Mucosa of stomach (tissue), 1 donor: ENCODE data around the gene PTPRM.

Source experiments
- H3K27me3 ChIP-seq: one replicate; pipeline ENCODE4 v1.7.0; 2013; ENCODE audit warnings: mild to moderate bottlenecking, low read length; ENCODE audit not compliant: control insufficient read depth, insufficient read depth
- H3K36me3 ChIP-seq: one replicate; pipeline ENCODE4 v1.7.0; 2013; ENCODE audit warnings: low read length; ENCODE audit not compliant: control insufficient read depth, insufficient read depth
- H3K4me1 ChIP-seq: one replicate; pipeline ENCODE4 v1.7.0; 2013; ENCODE audit warnings: mild to moderate bottlenecking, low read length; ENCODE audit not compliant: control insufficient read depth, insufficient read depth
- H3K4me3 ChIP-seq: one replicate; pipeline ENCODE4 v1.7.0; 2013; ENCODE audit warnings: low read length
- H3K9ac ChIP-seq: one replicate; pipeline ENCODE4 v1.7.0; 2013; ENCODE audit warnings: mild to moderate bottlenecking, low read length, moderate library complexity
- H3K9me3 ChIP-seq: one replicate; pipeline ENCODE4 v1.7.0; 2013; ENCODE audit warnings: mild to moderate bottlenecking, low read length, moderate library complexity; ENCODE audit not compliant: control insufficient read depth
- donor health status: Pancreatic carcinoma.

Gene PTPRM

DNA sequence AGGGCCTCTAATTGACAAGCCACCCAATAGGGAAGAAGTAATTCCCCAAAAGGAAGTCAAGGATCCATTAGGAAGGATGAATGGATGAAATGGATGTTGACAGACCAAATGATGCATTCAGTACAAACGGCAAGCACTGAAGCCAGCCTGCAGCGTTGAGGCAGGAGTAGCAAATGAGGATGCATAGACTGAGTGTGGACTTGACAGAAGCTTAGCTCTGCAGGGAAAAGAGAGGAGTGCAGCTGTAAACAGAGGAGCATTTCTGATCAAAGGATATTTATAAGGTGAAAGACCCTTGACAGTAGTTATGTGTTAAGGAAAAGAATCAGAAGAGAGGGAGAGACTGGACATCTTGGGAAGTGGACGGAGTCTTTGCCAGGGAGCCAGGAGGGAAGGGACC, 788.9 kb downstream of the PTPRM start:
- Histone ChIP-seq H3K36me3 (no peaks in the 10 kb centered on the region), H3K4me1 (no peaks in the 10 kb centered on the region), H3K27me3 (peaks cover 3% of the 10 kb centered on the region), H3K4me3 (no peak overlapping the region), H3K9me3 (no peaks in the 10 kb centered on the region), H3K9ac (no peak overlapping the region)

GRCh38 chr18:8357320-8357719, 790.2 kb downstream of the PTPRM start:
- Histone ChIP-seq H3K27me3 (peaks cover 3% of the 10 kb centered on the region), H3K4me3 (no peak overlapping the region), H3K4me1 (no peaks in the 10 kb centered on the region), H3K36me3 (no peaks in the 10 kb centered on the region), H3K9me3 (no peaks in the 10 kb centered on the region), H3K9ac (no peak overlapping the region)

DNA sequence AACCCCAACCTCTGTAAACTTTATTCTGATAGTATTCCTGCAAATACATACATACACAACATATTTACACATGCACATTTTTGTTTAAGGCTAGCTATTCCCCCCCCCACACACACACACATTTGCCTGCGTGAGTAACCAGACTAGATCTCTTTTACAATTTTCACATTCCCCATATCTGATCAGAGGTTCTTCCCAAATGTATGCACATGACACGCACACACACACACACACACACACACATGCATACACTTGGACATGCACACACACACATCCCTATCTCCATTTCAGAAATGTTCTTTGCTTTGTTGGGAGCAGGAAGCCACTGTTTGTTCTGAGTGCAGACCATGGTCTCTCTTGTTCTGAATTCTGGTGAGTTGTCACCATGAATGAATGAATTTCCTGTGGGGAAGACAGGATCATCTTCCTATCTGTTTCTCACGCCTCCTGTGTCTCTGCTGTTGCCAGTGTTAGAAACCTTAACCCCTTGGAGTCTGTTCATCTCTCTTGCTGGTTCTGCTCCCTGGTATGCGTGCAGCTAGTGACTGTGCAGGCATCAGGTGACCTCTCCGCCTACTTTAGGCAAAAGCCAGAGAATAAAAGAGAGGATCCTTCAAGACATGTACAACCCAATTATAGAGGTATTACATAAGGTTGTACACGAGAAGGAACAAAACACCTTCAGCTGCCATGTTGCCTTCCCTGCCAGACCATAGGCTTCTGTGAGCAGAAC, 791.1 kb downstream of the PTPRM start:
- no peaks in the 10 kb centered on the region for H3K4me1 ChIP-seq
- H3K9me3 ChIP-seq, result no peaks in the 10 kb centered on the region
- peaks cover 3% of the 10 kb centered on the region for H3K27me3 ChIP-seq
- no peaks in the 10 kb centered on the region for H3K36me3 ChIP-seq
- H3K9ac ChIP-seq, result no peak overlapping the region
- no peak overlapping the region for H3K4me3 ChIP-seq

- H3K9me3 ChIP-seq, result no peaks in the 10 kb centered on the region
- no peak overlapping the region for H3K9ac ChIP-seq
- H3K36me3 ChIP-seq, result no peaks in the 10 kb centered on the region
- no peaks in the 10 kb centered on the region for H3K4me1 ChIP-seq
- peaks cover 3% of the 10 kb centered on the region for H3K27me3 ChIP-seq
- no peak overlapping the region for H3K4me3 ChIP-seq
These were observed 792.0 kb downstream of the PTPRM start for GRCh38 chr18:8359076-8359475.

DNA sequence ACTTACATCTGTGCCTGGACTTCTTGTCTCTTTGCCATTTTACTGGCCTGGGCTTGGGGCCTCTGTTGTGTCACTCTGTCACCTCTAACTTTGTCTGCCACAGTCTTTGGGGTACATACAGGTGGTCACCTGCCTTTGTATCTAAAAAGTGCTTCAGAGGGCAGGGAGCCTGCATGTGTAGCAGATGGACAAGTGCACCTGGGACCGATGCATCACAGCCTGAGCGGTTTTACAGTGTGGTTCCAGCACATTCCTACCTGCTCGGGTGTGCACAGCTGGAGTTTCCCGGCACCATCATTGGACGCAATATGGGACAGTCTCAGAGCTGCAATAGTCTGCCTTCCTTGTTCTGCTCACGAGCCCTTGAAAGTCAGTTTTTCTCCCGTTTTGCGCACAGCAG, 792.4 kb downstream of the PTPRM start:
- H3K4me1 ChIP-seq, result no peaks in the 10 kb centered on the region
- no peak overlapping the region for H3K9ac ChIP-seq
- H3K27me3 ChIP-seq, result peaks cover 3% of the 10 kb centered on the region
- no peaks in the 10 kb centered on the region for H3K9me3 ChIP-seq
- H3K4me3 ChIP-seq, result no peak overlapping the region
- H3K36me3 ChIP-seq, result no peaks in the 10 kb centered on the region

- Histone ChIP-seq H3K27me3 (peaks cover 6% of the 10 kb centered on the region), H3K9me3 (no peaks in the 10 kb centered on the region), H3K9ac (no peak overlapping the region), H3K4me1 (no peaks in the 10 kb centered on the region), H3K36me3 (no peaks in the 10 kb centered on the region), H3K4me3 (no peak overlapping the region)
These were observed 794.9 kb downstream of the PTPRM start for GRCh38 chr18:8361941-8362471.

GRCh38 chr18:8362863-8363262, 795.7 kb downstream of the PTPRM start:
- H3K27me3 ChIP-seq, result peaks cover 6% of the 10 kb centered on the region
- no peaks in the 10 kb centered on the region for H3K4me1 ChIP-seq
- no peak overlapping the region for H3K4me3 ChIP-seq
- H3K9me3 ChIP-seq, result no peaks in the 10 kb centered on the region
- no peaks in the 10 kb centered on the region for H3K36me3 ChIP-seq
- no peak overlapping the region for H3K9ac ChIP-seq

DNA sequence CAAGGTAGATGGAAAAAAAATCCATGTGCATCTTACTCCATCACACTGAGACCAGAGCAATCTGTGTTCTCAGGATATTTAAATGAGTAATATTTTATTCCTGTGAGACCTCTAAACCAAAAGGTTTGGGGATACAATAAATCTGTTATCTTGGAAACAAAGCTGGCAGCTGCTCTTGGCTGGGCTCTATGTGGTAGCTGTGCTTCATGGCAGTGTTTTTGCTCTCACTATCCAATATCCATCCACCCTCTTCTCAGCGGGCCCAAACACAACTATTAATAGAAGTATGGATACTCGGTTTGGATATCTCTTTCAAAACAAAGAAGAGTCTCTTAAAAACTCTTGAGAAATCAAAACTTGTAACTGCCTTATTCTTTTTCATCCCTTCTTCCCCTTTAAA, 797.3 kb downstream of the PTPRM start:
- Histone ChIP-seq H3K4me3 (no peak overlapping the region), H3K9ac (no peak overlapping the region), H3K4me1 (no peaks in the 10 kb centered on the region), H3K36me3 (no peaks in the 10 kb centered on the region), H3K9me3 (no peaks in the 10 kb centered on the region), H3K27me3 (peaks cover 6% of the 10 kb centered on the region)

GRCh38 chr18:8365006-8365405, 797.9 kb downstream of the PTPRM start:
- Histone ChIP-seq H3K9ac (no peak overlapping the region), H3K4me3 (no peak overlapping the region), H3K27me3 (peaks cover 6% of the 10 kb centered on the region), H3K9me3 (no peaks in the 10 kb centered on the region), H3K36me3 (no peaks in the 10 kb centered on the region), H3K4me1 (no peaks in the 10 kb centered on the region)

DNA sequence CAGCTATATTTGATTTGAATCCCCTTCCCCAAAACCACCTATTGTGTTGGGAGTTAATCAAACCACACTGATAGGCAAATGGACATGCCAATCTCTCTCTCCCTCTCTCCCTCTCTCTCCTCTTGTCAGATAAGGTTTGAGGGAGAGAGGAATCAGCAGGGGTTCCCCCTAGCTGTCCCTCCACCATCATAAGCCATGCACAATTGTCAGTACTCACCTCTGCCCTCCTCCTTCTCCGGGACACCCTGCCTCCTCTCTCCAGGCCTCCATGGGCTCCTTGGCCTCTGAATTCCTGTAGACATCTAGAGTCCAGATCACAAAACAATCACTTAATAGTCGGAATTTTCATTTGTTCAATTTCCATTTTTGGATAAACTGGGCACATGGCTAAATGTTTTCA, 798.4 kb downstream of the PTPRM start:
- Histone ChIP-seq H3K4me1 (no peaks in the 10 kb centered on the region), H3K9me3 (no peaks in the 10 kb centered on the region), H3K36me3 (no peaks in the 10 kb centered on the region), H3K27me3 (peaks cover 4% of the 10 kb centered on the region), H3K4me3 (no peak overlapping the region), H3K9ac (no peak overlapping the region)

- Histone ChIP-seq H3K9ac (no peak overlapping the region), H3K4me1 (no peaks in the 10 kb centered on the region), H3K27me3 (peaks cover 4% of the 10 kb centered on the region), H3K36me3 (no peaks in the 10 kb centered on the region), H3K4me3 (no peak overlapping the region), H3K9me3 (no peaks in the 10 kb centered on the region)
These were observed 799.0 kb downstream of the PTPRM start for GRCh38 chr18:8366070-8366469.

DNA sequence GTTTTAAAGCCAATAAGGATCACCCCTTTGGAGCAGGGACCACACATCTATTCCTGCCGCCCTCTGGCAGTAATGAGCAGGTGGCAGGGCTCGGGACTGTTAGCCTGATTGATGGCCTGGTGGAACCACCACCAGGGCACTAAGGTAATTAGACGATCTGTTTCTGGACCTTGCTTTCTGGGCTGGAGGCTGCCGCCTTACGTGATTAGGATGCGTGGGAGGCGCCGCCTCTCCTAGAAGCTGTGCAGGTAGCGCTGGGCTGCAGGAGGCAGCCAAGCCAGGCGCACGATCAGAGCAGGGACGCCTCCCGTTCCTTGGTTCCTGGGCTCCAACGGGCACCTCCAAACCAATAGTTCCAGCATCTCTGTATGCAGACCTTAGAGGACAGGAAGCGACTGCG, 799.5 kb downstream of the PTPRM start:
- Histone ChIP-seq H3K4me1 (no peaks in the 10 kb centered on the region), H3K9ac (no peak overlapping the region), H3K36me3 (no peaks in the 10 kb centered on the region), H3K4me3 (no peak overlapping the region), H3K9me3 (no peaks in the 10 kb centered on the region), H3K27me3 (peaks cover 4% of the 10 kb centered on the region)
